Nasal cavity respiratory epithelium epithelial cell of viscerocranial mucosa (primary cell): ENCODE results near the gene MAP2K7. TPM values are rescaled to one million over a fixed set of nuclear protein-coding genes. Genes with fewer than 3 reads are reported as not detected.

Source experiments
- total RNA-seq: library from RNA; depleted of rRNA; stranded (reverse); fragments of >200 nt; gene quantifications from 2 replicates; pipeline ENCODE4 v1.2.3, GENCODE V29; 2014

MAP2K7 gene
- 15.4 and 20.9 TPM in 2 replicates for total RNA-seq

DNA sequence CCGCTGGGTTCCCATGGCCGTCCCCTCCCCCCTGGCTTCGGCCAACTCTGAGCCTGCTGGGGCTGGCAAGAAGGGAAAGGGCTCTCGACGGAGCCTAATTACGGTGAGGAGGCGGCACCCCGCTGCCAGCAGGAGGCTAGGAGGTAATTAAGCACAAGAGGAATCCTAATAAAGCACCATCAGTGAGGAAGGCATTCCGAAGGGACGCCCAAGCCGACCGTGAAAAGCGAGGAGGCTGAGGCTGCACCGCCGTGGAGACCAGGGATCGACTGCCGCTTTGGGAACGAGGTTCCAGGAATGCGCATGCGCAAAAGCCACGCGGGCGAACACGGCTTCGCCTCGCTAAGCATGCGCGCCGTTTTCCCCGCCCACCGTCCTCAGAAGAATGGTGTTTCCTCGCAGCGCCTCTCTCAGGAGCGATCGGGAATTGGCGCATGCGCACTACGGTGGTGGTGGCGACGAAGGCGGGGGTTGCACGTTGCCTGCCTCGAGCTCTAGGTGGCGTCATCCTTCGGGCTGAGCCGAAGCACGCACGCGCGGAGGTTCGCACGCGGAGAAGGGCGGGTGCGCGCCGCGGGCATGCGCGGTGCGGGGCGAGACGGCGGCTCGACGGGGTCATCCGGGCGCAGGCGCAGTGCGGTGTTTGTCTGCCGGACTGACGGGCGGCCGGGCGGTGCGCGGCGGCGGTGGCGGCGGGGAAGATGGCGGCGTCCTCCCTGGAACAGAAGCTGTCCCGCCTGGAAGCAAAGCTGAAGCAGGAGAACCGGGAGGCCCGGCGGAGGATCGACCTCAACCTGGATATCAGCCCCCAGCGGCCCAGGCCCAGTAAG lies at the start of gene MAP2K7:
TSS of gene MAP2K7 (plus strand) at position 634 of the 830 bp plus-strand sequence. CDS start at position 702, 68 bp downstream.

GRCh38 chr19:7874076-7874896 lies 29.4 kb upstream of the MAP2K7 start, which contains the start of gene PRR36:
Gene PRR36 (minus strand): TSS chr19:7874390. CDS start chr19:7873689, 701 bp downstream.

GRCh38 chr19:7888145-7888825 lies 15.4 kb upstream of the MAP2K7 start, which contains the start of gene LRRC8E:
Gene LRRC8E (plus strand): TSS chr19:7888510. CDS start chr19:7895604, 7,094 bp downstream.

GRCh38 chr19:7914598-7915045 lies 10.9 kb downstream of the MAP2K7 start, which contains the start of gene TGFBR3L:
Gene TGFBR3L (plus strand): TSS chr19:7914830.

GRCh38 chr19:7919610-7920518 lies 16.2 kb downstream of the MAP2K7 start, which contains the start of gene SNAPC2:
Gene SNAPC2 (plus strand): TSS chr19:7920338. CDS start chr19:7920367, 29 bp downstream.

GRCh38 chr19:7926021-7926726 lies 22.5 kb downstream of the MAP2K7 start, which contains the start of gene CTXN1:
Gene CTXN1 (minus strand): TSS chr19:7926135. CDS start chr19:7925538, 597 bp downstream.

GRCh38 chr19:7943444-7944176 lies 39.9 kb downstream of the MAP2K7 start, which contains the start of gene TIMM44:
Gene TIMM44 (minus strand): TSS chr19:7943666. CDS start chr19:7943651, 15 bp downstream.

Other genes with a start within 250 kb of the MAP2K7 start
- not detected in 2 replicates for gene RETN, start 234.8 kb upstream of the MAP2K7 start, total RNA-seq
- under 0.01 TPM in 1 of 2 replicates, not detected in the other for gene MCEMP1, start 226.8 kb upstream of the MAP2K7 start, total RNA-seq
- 41.7 and 57.2 TPM in 2 replicates for gene TRAPPC5, start 223.0 kb upstream of the MAP2K7 start, total RNA-seq
- gene FCER2, start 201.7 kb upstream of the MAP2K7 start, total RNA-seq, result not detected in 2 replicates
- gene CLEC4G, start 171.8 kb upstream of the MAP2K7 start, total RNA-seq, result not detected in 2 replicates
- gene CD209, start 156.3 kb upstream of the MAP2K7 start, total RNA-seq, result not detected in 2 replicates
- not detected in 2 replicates for gene CLEC4M, start 140.6 kb upstream of the MAP2K7 start, total RNA-seq
- 19.8 and 25.5 TPM in 2 replicates for gene EVI5L, start 73.7 kb upstream of the MAP2K7 start, total RNA-seq
- gene PRR36, start 29.5 kb upstream of the MAP2K7 start, total RNA-seq, result under 0.01 TPM in 1 of 2 replicates, not detected in the other
- 18.1 and 28.7 TPM in 2 replicates for gene LRRC8E, start 15.4 kb upstream of the MAP2K7 start, total RNA-seq
- gene TGFBR3L, start 11.0 kb downstream of the MAP2K7 start, total RNA-seq, result 1.6 and 5.8 TPM in 2 replicates
- gene SNAPC2, start 16.5 kb downstream of the MAP2K7 start, total RNA-seq, result 13.3 and 13.9 TPM in 2 replicates
- 1.0 and 1.6 TPM in 2 replicates for gene CTXN1, start 22.3 kb downstream of the MAP2K7 start, total RNA-seq
- gene TIMM44, start 39.8 kb downstream of the MAP2K7 start, total RNA-seq, result 85.6 and 116 TPM in 2 replicates
- 20.2 and 72.3 TPM in 2 replicates for gene ELAVL1, start 101.8 kb downstream of the MAP2K7 start, total RNA-seq
- not detected in 2 replicates for gene CCL25, start 148.9 kb downstream of the MAP2K7 start, total RNA-seq
- gene FBN3, start 245.7 kb downstream of the MAP2K7 start, total RNA-seq, result not detected in 2 replicates